ENCODE data around the gene RCOR2.

GRCh38 chr11:63889344-63889743 lies 27.6 kb downstream of the RCOR2 start:
- TF ChIP-seq, protein P1, sequence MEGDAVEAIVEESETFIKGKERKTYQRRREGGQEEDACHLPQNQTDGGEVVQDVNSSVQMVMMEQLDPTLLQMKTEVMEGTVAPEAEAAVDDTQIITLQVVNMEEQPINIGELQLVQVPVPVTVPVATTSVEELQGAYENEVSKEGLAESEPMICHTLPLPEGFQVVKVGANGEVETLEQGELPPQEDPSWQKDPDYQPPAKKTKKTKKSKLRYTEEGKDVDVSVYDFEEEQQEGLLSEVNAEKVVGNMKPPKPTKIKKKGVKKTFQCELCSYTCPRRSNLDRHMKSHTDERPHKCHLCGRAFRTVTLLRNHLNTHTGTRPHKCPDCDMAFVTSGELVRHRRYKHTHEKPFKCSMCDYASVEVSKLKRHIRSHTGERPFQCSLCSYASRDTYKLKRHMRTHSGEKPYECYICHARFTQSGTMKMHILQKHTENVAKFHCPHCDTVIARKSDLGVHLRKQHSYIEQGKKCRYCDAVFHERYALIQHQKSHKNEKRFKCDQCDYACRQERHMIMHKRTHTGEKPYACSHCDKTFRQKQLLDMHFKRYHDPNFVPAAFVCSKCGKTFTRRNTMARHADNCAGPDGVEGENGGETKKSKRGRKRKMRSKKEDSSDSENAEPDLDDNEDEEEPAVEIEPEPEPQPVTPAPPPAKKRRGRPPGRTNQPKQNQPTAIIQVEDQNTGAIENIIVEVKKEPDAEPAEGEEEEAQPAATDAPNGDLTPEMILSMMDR (IDR thresholded peaks at IDR 0.05), result no peak
- TF ChIP-seq POLR2A (IDR thresholded peaks at IDR 0.05) (no peak), POLR2AphosphoS5 (IDR thresholded peaks at IDR 0.05) (no peak)
